ENCODE measurements around the gene AK6.
"Not testable (repeated sequence)": the region's sequence is repeated elsewhere in the genome, so short reads cannot be mapped to it uniquely, and the experiment has no call there.

AK6 gene

DNA sequence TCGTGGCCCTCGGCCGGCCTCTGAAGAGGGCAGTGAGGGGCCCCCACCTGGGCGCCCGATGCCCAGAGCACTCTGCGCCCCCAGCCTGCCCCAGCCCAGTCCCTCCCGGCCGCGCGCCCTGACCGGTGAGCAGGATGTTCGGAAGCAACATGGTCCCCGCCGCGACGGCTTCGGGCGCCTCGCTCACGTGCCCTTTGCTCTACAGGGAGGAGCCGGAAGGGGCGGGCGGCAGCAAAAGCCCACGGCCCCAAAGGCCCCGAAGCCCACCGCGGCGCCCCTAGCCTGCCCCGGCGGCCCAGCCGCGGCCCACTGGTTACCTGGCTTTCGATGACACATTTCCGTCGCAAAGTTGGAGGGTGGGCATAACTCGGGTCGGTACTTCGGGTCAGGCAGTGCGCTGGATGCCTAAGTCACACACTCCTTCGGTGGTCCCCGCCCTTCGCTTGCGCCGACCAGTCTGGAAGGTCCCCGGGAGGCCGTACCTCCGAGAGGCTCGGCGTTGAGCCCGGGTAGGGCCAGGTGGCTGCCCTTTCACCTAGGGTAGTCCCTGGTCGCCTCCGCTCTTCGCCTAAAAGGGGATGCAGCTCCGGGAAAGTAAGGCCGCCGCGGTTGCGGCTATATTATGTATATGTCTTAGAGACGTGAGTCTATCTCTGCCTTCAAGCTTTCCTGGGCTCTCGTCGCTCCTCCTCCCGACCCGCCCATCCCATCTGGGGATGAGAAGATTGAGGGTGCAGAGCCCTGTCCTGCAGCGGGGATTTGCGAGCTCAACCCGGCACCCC is at the start of gene AK6, which contains the start of the genes RAD17 and TAF9:
Gene AK6, minus strand, starts transcription at position 181 of the 782 bp plus-strand sequence. Its CDS starts 30 bp downstream, at position 151.
Gene RAD17, plus strand, starts transcription at position 479 of the 782 bp plus-strand sequence. CDS start 2,391 bp downstream, outside the sequence.
Gene TAF9, minus strand, starts transcription at position 181 of the 782 bp plus-strand sequence. CDS start 3,783 bp downstream, outside the sequence.
- DNase-seq (ENCODE audit: low read depth, low spot score), result peak; percentile 87

DNA sequence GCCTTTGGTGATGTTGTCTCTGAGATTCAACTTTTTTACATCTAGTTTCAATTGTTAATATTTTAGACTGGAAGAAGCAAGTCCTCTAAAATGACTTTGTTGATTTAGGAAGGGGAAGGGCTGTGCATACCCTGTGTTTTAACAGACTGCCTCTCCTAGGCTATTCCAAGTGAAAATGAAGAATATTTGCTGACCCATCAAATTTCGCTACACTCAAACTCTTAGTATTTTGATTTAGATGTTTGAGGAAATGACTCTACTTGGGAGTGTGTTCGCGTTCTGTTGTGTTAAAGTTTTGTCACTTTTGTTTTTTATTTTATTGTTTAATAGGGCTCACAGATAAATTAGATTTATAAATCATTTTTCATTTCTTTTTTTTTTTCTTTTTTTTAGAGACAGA is 49.2 kb upstream of the AK6 start:
- DNase-seq (ENCODE audit: low read depth, low spot score), result no peak

DNA sequence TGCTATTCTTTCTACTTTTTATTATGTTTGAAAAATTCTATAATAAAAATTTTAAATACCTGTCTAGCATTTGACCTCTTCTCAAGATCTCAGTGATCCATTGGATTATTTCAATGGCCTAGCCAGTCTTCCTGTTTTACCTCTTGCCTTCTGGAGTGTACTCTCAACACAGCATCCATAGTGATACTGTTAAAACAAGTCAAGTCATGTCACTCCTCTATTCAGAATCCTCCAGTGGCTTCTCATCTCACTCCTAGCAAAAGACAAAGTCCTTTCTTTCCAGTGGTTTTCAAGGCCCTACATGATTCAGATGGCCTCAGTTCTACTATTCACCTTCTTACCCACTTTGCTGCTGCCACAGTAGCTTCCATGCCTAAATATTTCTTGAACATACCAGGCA is 47.4 kb upstream of the AK6 start:
- DNase-seq (ENCODE audit: low read depth, low spot score), result no peak

DNA sequence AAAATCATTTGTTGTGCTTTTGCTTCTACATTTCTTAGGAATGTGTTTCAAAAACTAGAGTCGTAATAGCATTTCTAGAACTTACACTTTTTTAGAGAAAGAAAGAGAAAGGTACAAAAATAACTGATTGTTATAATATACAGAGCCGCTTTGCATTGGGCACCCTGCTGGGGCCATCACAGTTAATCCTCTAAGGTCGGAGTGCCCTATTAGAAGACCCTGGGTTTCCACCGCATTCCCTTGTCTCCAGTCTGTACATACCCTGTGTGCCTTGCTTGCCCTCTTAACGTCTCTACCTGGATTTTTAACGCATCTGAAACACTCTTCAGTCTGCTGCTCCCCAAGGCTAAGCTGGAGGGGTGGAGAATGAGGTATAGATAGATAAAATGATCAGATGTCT is 46.9 kb upstream of the AK6 start:
- DNase-seq (ENCODE audit: low read depth, low spot score), result no peak

DNA sequence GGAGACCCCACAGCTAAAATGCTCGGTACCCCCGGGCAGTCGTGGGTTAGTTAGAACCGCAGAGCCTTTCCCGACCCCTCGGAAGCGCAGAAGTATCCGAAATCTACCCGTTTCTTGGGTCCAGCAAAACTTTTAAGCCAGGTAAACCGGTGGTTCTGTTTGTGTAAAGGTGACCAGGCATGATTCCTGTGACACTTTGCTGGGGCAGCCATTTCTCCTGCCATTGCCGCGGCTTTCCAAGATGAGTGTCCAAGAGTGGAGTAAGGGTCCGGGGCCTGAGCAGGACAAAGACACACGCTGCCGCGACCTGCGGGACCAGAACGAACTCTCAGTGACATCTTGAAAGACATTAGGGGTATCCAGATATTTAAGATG is 46.3 kb upstream of the AK6 start:
- DNase-seq (ENCODE audit: low read depth, low spot score), result no peak

DNA sequence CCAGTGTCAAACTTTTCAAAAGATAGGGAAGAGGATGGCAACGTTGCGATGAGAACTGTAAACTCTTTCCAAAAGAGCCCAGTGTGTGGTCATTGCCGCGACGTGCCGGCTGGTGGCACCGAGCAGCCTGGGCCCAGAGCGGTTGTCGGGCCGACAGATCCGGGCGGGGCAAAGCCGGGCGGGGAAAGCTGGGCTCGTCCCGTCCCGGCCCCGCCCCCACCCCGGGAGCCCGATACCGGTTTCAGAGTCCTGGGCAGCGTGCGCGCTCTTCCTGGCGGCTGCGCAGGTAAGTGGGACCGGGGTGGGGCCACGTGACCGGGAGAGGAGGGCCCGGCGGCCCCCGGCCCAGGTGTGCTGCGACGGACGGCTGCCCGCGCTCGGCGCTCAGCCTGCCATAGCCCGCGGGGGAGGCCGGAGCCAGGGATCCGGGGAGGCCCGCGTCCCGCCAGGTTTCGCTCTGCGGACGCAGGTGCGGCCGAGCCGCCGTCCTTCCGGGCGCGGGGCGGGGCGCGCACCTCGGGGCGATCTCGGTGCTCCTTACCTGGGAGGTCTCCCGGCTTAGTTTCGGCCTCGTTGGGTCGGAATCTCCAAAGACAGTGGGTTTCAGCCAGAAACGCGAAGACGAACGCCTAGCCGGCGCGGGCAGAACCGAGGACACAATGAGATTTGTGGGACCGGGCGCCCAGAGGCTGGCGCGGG is 45.7 kb upstream of the AK6 start, which contains the start of gene MARVELD2:
Gene MARVELD2, plus strand, starts transcription at position 232 of the 699 bp plus-strand sequence. CDS start 4,270 bp downstream, outside the sequence.
- peak; percentile 2 for DNase-seq (ENCODE audit: low read depth, low spot score)

DNA sequence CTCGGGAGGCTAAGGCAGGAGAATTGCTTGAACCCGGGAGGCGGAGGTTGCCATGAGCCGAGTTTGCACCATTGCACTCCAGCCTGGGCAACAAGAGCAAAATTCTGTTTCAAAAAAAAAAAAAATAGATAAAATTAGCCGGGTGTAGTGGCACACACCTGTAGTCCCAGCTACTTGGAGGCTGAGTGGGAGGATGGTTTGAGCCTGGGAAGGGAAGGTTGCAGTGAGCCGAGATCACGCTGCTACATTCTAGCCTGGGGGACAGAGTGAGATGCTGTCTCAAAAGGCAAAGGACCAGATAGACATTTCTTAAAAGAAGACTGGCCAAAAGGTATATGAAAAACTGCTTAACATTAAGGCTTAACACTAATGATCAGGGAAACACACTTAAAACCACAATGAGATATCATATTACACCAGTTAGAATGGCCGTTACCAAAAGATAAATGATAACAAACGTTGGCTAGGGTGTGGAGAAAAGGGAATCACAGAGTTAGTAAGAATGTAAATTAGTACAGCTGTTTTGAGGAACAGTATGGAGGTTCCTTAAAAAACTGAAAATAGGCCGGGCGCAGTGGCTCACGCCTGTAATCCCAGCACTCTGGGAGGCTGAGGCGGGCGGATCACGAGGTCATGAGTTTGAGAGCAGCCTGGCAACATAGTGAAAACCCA is 35.5 kb upstream of the AK6 start:
- DNase-seq (ENCODE audit: low read depth, low spot score), result no peak

DNA sequence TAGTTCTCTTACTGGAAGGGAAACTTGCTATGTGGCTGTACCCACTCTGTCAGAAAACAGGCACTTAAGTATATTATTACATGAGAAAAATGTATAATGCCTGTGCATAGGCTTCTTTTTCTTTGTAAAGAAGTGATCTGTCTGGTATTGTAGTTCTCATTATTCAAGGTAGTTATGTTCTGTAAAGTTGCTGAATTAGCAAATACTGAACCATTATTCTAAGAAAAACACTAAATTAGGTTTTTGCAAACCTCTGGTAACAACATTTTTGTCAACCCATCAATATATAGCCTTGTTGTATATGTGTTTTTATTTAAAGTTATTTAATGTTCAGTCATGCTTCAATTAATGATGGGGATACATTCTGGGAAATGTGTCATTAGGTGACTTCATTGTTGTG is 9.1 kb upstream of the AK6 start:
- no peak for DNase-seq (ENCODE audit: low read depth, low spot score)

DNA sequence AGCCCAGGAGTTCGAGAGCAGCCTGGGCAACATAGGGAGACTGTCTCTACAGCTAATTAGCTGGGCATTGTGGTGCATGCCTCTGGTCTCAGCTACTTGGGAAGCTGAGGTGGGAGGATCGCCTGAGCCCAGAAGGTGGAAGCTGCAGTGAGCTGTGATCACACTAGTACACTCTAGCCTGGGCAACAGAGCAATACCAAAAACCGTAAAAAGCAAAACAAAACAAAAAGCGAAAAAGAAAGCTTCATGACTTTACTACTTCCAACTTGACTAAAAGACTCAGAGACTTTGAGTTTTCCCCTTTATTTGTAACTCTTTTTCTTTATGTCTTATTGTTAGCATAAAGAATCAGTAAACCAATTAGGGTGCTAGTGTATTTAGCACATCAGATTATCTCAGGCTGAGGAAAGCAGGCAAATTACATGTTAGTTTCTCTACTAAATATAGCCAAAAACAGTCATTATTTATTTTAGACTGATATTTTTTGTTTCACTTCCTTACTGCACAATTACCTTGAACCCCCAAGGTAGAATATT is 5.7 kb upstream of the AK6 start:
- no peak for DNase-seq (ENCODE audit: low read depth, low spot score)

DNA sequence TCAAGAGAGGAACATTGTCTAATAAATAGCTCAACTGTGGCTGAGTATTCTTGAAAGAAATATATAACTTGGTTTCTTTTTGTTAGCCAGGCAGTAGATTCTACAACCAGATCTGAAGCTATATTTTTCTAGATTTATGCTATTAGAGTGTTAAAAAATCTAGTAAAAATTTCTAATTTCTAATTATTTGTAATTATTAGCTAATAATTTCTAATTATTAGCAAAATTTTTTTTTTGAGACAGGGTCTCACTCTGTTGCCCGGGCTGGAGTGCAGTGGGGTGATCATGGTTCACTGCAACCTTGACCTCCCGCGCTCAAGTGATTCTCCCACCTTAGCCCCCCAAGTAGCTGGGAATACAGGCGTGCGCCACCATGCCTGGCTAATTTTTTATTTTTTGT is 3.1 kb upstream of the AK6 start:
- no peak for DNase-seq (ENCODE audit: low read depth, low spot score)

DNA sequence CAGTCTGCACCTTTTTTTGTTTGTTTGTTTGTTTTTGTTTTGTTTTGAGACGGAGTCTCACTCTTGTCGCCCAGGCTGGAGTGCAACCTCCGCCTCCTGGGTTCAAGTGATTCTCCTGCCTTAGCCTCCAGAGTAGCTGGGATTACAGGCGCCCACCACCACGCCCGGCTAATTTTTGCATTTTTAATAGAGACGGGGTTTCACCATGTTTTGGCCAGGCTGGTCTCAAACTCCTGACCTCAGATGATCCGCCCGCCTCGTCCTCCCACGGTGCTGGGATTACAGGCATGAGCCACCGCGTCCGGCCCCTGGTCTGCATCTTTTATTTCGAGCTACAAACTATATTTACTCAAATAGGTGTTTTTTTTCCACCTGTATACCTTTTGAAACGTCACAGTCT is 1.0 kb upstream of the AK6 start:
- not testable (repeated sequence) for DNase-seq (ENCODE audit: low read depth, low spot score)

DNA sequence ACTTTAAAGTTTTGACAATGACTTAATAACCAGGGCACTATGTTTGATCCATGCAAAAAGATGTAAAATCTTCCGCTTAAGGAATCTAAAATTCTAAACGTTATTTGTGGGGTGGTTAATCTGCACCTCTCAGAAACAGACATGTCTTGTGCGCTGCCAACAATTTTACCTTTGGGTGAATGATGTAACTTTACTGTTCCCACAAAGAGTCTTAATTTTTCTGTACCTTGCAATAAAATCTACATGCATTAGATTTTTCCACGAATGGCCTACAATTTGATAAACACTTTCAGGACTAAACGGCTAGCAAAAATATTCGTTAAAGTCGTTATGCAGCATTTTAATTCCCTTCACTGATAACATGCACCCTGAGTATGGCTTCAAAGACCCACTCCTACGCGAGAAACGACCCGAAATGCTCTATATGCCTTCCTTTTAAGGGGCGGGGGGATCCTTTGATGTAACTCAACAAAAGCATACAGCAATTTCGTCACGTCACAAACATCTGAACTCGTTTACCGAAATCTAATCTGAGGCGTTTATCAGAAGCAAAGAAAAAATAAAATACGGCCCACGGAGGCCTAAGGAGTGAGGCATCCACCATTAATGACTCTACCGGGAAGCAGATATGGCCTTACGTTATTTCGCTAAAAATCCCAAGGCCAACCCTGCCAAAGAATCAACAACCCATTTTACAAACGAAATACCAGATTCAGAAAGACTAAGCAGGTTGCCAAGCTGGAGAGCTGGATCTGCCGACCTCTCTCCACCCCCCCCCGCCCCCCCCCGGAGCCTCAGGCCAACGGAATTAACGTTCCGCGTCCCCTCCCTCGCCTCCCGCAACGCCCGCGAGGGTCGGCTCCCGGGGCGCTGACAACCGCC is 621 bp downstream of the AK6 start:
- DNase-seq (ENCODE audit: low read depth, low spot score), result peak; percentile 7

DNA sequence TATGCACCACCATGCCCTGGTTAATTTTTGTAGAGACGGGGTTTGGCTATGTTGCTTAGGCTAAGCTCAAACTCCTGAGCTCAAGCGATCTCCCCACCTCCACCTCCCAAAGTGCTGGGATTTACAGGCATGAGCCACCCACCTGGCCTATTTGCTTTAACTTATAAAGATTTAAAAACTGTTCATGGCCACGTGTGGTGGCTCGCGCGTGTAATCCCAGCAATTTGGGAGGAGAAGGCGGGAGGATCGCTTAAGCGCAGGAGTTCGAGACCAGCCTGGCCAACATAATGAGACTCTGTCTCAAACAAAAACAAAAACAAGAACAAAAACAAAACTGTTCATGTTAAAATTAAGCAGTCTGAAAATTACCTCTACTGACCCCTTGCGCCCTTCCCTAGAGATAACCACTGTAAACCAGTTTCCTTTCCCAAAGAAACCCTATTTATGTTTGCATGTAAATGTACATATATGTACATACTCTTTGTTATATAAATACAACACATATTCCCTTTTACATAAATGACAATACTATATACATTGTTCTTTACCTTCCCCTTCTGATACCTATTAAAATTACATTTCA is 1.5 kb downstream of the AK6 start:
- no peak for DNase-seq (ENCODE audit: low read depth, low spot score)

DNA sequence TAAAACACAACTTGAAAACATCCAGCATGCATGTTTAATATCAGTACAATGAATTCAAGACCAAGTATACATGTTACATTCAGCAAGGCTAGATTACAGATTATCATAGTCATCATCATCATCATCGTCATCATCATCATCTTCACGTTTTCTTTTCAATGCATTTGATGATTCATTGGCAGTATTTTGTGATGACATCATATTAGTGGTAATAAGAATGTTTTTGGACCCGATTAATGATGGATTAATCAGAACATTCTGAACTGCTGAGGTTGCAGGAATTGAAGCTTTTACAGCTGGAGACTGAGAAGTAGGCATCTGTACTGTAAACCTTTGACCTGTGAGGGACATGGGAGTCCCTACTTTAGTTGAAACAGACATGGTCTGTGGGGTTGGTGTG is 4.5 kb downstream of the AK6 start:
- no peak for DNase-seq (ENCODE audit: low read depth, low spot score)

DNA sequence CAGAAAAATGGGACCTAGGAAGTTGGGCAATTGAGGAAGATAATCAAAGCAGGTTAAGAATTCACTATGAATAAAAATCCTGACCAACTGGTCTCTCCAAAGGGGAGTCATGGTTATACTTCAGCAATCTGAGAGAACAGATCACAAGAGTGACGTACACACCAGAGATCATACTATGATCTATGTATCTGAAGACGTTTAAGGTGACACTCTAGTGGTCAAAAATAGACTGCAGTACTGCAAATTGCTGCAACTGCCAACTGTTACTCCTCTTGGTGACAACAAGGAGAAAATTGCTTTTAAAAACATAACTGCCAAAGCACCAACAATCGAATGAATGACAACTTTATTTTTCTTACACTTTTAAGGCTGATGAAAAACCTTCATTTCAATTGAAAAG is 4.9 kb downstream of the AK6 start:
- DNase-seq (ENCODE audit: low read depth, low spot score), result no peak

DNA sequence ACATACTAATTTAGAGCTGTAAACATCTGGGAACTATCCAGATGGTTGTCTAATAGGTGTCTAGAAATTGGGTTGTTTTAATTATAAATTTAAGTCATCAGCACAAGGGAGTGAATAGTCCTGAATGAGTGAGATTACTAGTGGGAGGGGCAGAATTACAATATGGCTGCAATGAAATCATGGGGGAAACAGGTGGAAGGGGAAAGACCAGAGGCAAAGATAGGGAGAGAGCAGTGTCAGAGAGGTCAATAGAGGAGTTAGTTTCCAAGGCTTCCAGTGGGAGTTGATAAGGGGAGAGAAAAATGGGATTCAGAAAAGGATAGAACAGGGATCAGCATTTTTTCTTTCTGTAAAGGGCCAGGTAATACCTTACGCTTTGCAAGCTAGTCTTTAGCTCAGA is 8.9 kb downstream of the AK6 start:
- DNase-seq (ENCODE audit: low read depth, low spot score), result no peak

DNA sequence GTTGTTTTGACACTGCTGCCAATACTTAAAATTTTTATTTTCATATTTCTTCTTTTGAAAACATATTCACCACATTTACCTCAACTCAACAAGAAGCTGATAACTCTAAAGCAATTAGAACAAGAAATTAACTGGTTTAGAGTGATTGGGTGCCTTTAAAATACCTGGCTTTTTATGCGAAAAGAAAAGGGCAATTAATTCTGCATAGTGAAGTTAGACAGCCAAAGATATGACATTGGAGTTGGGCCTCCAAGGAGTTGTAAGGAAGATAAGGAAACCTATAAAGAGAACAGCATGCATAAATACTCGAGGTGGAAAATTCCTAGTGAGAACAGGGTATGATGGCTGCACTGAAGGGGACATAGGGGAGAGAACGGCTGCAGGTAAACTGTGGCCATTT is 9.6 kb downstream of the AK6 start:
- DNase-seq (ENCODE audit: low read depth, low spot score), result no peak

DNA sequence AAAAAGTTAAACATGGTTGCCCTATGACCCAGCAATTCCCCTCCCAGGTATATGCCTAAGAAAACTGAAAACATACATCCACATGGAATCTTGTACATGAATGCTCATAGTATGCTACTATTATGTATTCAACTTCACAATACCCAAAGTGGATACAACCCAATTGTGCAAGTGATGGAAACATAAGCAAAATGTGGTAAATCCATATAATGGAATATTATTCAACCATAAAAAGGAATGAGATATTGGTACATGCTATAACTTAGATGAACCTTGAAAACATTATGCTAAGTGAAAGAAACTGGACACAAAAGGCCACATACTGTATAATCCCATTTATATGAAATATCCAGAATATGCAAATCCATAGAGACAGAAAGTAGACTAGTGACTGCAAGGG is 18.7 kb downstream of the AK6 start:
- DNase-seq (ENCODE audit: low read depth, low spot score), result no peak

DNA sequence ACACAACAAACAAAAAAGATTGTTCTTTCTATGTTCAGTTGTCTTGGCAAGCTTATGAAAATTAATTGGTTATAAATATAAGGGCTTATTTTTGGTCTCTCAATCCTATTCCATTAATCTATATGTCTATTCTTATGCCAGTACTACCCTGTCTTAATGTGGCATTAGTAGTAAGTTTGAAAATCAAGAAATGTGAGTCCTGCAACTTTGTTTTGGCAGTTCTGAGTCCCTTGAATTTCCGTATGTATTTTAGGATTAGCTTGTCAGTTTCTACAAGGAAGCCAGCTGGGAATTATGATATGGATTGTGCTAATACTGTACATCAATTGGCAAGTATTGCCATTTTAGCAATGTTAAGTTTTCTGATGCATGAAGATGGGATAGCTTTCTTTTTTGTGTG is 26.2 kb downstream of the AK6 start:
- DNase-seq (ENCODE audit: low read depth, low spot score), result no peak

DNA sequence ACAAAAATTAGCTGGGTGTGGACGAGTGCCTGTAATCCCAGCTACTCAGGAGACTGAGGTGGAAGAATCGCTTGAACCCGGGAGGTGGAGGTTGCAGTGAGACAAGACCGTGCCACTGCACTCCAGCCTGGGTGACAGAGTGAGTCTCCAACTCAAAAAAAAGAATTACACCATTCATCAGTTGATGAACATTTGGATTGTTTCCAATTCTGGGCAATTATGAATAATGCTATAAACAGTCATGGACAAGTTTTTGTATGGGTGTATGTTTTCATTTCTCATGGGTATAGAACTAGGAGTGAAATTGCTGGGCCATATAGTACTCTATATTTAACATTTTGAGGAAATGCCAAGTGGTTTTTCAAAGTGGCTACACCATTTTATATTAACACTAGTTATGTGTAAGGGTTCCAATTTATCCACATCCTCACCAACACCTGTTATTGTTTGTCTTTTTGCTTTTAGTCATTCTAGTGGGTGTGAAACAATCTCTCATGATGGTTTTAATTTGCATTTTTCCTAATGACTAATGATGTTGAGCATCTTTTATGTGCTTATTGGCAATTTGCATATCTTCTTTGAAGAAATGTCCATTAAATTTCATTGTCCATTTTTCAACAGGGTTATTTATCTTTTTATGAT is 27.7 kb downstream of the AK6 start:
- DNase-seq (ENCODE audit: low read depth, low spot score), result no peak

Measured in smooth muscle cell of the brain vasculature (primary cell).